ENCODE results near the gene SLC3A2.
A peak's percentile ranks its signal among the peaks of the same experiment; 100 is the strongest.
"Not testable (repeated sequence)": the region's sequence is repeated elsewhere in the genome, so short reads cannot be mapped to it uniquely, and the experiment has no call there.

SLC3A2 gene

GRCh38 chr11:62852523-62853188 is 28.0 kb upstream of the SLC3A2 start:
- no peak for DNase-seq (ENCODE audit: low read depth in 2 of 2)

- DNase-seq (ENCODE audit: low read depth in 2 of 2): no peak
These were observed 27.3 kb upstream of the SLC3A2 start for GRCh38 chr11:62853279-62853965.

GRCh38 chr11:62854013-62854824 is 26.5 kb upstream of the SLC3A2 start:
- no peak for DNase-seq (ENCODE audit: low read depth in 2 of 2)

- no peak for DNase-seq (ENCODE audit: low read depth in 2 of 2)
These were observed 25.7 kb upstream of the SLC3A2 start for GRCh38 chr11:62854825-62855570.

- peak; percentile 97 to 98 for DNase-seq (ENCODE audit: low read depth in 2 of 2)
These were observed 24.9 kb upstream of the SLC3A2 start for GRCh38 chr11:62855571-62856332.

GRCh38 chr11:62856333-62856895 is 24.3 kb upstream of the SLC3A2 start:
- no peak for DNase-seq (ENCODE audit: low read depth in 2 of 2)

GRCh38 chr11:62857541-62857982 is 23.1 kb upstream of the SLC3A2 start:
- DNase-seq (ENCODE audit: low read depth in 2 of 2): no peak

GRCh38 chr11:62858201-62858600 is 22.5 kb upstream of the SLC3A2 start:
- no peak for DNase-seq (ENCODE audit: low read depth in 2 of 2)

GRCh38 chr11:62859281-62859703 is 21.4 kb upstream of the SLC3A2 start:
- DNase-seq (ENCODE audit: low read depth in 2 of 2): not testable (repeated sequence)

- no peak for DNase-seq (ENCODE audit: low read depth in 2 of 2)
These were observed 19.7 kb upstream of the SLC3A2 start for GRCh38 chr11:62860835-62861563.

GRCh38 chr11:62861564-62862192 is 19.0 kb upstream of the SLC3A2 start:
- DNase-seq (ENCODE audit: low read depth in 2 of 2): not testable (repeated sequence)

- DNase-seq (ENCODE audit: low read depth in 2 of 2): no peak
These were observed 16.9 kb upstream of the SLC3A2 start for GRCh38 chr11:62863687-62864335.

- no peak for DNase-seq (ENCODE audit: low read depth in 2 of 2)
These were observed 15.1 kb upstream of the SLC3A2 start for GRCh38 chr11:62865635-62866034.

- no peak for DNase-seq (ENCODE audit: low read depth in 2 of 2)
These were observed 5.8 kb upstream of the SLC3A2 start for GRCh38 chr11:62874851-62875250.

- DNase-seq (ENCODE audit: low read depth in 2 of 2): no peak
These were observed 4.8 kb upstream of the SLC3A2 start for GRCh38 chr11:62875698-62876478.

GRCh38 chr11:62876712-62877111 is 4.0 kb upstream of the SLC3A2 start:
- DNase-seq (ENCODE audit: low read depth in 2 of 2): no peak

GRCh38 chr11:62879235-62879978 is 1.3 kb upstream of the SLC3A2 start:
- DNase-seq (ENCODE audit: low read depth in 2 of 2): no peak
